D341Med (cell line): ENCODE measurements around the gene STK38L.
A peak's percentile ranks its signal among the peaks of the same experiment; 100 is the strongest.

ENCODE experiments used
- DNase-seq: peaks from one replicate; pipeline ENCODE4 v3.0.0; 2012; ENCODE audit warnings: low spot score

The STK38L gene

DNA sequence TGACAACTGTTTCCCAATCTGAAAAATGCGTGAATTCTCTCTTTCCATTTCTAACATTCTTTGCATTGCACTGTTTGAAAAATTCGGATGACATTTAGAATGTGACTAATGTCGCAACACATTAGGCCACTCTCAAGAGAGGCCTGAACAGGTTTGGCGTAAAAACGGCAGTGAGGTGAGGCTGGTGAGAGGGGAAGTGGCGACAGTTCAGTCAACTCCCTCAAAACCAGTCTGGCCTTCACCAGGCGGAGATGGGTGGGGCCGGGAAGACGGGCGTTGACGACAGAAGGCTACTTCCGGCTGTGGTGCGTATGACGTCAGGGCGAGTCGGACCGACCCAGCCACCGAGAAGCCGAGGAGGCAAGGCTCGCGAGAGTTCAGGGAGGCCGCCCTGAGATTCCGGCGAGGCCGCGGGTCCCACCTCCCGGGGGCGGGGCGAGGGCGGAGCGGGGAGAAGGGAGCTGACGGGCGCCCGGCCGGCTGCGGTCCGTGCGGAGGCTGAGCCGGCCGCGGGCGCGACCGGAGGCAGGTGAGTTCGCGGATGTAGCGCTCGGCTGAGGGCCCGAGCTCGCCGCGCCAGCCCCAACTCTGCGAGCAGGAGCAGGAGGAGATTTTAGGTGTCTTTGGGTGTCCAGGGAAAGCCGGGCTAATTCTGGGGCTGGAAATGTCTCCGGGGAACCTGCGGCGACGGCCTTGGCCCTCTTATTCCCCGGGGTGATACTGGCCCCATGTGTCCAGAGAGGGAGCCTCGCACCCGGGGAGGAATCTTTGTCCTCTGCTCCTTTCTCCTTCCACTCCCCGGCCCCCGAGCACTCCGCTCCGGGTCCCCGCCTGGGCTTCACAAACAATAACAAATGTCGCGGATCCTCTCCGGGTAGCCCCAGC, at the start of gene STK38L:
Gene STK38L, plus strand, starts transcription at position 483 of the 885 bp plus-strand sequence. CDS start 53,435 bp downstream, outside the sequence.
- peak; percentile 87 for DNase-seq

DNA sequence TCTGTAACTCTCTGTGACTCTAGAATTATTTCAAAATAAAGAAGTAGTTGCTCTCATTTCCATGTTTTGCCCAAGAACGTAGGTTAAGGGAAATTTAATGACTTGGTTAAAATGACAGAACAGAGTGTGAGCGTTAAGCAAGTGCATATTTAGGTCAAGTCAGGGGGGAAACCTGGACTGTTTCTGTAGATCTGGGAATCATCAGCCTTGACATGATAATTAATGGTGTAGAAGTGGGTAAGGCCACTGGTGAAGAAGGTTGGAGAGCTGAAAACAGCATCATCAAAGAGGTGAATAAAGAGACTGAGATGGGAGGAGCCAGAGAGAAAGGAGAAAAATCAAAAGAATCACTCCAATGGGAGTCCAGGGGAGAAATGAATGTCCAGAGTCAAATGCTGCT, 49.4 kb upstream of the STK38L start:
- DNase-seq = no peak

DNA sequence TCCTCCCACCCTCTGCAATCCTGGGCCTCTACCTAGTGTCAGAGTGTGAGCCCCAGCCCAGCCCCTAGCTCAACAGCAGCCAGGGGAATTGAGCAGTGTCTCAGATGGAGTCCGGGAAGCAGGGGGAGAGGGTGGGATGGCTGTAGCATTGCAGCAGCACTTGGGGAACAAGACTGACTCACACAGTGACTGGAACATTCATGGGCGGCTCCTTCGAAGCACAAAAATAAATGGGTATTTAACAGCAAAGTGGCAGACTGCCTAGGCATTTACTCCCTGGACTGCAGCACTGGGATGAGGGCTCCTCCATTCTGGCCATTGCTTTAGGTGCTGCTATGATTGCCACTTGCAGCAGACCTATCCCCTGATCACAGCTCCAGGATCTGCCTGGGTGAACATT, 46.0 kb upstream of the STK38L start:
- no peak for DNase-seq

DNA sequence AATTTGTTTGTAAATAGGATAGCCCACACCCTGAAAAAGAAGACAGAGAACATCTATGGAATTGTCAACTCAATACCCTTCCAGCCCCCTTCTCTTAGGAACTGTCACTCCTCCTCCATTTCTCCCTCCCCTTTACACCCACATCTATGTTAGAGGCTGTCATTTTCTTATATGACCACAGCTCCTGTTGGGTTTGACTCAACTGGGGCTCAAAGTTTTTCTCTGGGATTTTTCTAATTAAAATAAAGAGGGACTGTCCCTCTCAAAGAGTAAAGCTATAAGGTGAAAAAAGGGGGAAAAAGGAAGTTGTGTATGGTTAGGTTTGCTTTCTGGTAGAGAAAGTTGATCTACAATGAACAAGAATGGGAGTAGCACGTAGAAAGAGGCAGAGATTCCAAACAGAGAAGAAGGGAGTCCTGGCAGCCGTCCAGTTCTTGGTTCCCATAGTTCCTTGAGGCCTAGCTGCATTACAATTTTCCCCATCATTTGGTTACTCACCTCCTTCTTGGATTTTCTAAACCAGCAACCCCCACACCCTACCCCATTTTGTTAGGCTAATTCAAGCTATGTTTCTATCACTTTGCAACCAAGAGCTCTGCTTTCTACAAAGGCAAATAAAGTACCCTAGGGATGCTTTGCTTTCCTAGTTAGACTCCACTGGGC, 44.3 kb upstream of the STK38L start:
- no peak for DNase-seq

DNA sequence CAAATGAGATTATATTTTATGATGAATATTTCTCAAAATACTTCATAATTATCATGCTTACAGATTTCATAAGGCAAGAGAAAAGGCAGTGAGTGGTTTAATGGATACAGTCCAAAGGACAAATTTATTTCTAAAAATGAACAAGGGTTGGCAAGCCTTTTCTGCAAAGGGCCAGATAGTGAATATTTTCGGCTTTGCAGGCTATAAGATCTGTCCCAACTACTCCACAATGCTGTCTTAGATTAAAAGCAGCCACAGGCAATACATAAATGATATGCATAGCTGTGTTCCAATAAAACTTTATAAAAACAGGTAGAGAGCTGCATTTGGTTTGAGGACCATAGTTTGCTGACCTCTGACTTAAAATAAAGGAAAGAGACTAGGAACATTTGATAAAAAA, 42.9 kb upstream of the STK38L start:
- DNase-seq = no peak

DNA sequence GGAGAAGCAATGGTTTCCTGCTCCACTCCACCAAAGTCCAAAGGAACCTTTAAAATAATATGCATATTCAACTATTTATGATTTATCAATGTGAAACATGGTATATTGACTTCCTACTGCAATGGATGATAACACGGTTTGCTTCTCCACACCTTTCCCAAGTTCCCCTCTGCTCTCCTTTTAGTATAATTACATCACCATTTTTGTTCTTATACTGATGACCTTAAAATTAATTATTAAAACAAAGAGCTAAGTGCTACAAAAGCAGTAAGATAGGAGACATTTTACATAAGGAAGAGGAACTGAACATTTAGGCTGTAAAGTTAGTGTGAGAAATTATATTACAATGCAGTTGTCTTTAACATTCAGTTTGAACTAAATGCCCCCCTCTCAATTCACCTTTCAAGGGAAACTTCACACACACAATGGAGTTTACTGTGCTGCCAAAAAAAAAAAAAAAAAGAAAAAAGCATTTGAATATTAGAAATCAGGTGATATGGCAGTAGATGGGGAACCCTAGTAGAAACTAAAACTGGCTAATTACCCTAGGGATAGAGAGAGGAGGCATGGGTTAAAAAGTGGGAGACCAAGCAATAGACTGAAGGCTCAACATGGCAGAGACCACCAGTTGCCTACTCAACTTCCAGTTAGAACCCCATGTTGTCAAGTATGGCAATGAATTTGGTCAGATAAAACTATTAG, 37.1 kb upstream of the STK38L start:
- DNase-seq = no peak

DNA sequence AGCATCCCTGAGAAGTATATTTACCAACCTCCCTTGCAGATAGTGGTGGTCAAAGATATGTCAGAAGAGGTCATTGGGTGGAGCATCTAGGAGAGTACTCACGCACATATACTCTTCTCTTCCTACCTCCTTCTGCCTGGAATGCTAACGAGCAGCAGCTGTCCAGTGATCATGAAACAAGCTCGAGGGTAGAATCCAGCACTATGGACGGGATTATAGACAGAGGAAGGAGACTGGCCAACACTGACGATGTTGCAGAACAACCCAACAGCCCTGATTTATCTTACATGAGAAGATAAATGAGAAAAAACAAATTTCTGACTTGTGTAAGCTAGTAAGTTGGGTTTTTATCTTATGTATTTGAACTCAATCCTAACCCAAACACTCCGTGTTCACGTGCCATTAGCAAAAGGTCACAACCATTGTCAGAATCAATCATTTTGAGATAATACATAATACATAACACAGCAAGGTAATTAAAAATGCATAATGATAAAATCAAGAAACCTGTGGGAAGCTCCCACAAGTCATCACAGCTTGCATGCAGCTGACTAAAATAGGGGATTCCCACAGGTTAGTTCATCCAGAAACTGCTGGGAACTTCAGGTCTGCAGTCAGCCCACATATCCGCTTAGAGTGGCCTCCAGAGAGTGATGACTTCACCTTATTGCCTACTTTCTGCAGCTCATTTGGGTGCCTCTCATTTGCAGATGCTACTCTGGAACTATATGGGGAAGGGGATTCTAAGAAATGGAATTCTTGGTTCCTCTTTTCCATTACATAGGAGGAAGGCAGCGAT, 36.3 kb upstream of the STK38L start:
- no peak for DNase-seq

DNA sequence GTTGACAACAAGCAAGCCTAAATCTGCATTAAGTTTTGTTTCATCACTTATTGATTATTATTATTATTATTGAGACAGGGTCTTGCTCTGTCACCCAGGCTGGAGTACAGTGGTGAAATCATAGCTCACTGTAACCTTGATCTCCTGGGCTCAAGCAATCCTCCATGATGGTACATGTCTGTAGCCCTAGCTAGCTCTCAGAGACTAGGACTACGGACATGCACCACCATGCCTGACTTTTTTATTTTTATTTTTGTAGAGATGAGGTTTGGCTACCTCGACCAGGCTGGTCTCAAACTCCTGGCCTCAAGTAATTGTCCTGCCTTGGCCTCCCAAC, 35.7 kb upstream of the STK38L start:
- no peak for DNase-seq

DNA sequence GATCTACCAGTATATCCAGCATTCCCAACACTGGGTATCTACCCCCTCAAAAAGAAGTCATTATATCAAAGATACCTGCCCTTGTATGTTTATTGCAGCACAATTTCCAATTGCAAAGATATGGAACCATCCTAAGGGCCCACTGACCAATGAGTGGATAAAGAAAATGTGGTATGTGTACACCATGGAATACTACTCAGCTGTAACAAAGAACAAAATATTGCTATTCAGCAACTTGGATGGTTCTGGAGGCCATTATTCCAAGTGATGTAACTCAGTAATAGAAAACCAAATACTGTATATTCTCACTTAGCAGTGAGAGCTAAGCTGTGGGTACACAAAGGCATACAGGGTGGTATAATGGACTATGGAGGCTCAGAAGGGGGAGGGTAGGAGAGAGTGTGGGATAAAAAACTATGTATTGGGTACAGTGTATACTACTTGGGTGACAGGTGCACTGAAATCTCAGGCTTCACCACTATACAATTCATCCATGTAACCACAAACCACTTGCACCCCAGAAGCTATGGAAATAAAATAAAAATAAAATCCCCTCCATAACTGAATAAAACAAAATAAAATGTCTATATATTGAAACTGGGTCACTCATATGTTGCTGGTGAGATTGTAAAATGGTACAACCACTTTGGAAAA, 34.7 kb upstream of the STK38L start:
- DNase-seq = no peak

DNA sequence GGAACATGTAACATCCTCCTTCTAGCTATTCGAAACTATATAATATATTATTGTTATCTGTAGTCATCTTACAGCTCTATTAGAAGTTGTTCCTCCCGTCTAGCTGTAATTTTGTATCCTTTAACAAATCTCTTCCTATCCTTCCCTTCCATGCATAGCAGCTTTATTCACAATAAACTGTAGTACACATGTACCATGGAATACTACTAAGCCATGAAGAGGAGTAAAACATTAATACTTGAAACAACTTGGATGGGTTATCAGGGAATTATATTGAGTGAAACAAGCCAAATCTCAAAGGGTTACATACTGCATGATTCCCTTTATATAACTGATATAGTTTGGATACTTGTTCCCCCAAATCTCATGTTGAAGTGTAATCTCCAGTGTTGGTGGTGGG, 33.9 kb upstream of the STK38L start:
- no peak for DNase-seq

DNA sequence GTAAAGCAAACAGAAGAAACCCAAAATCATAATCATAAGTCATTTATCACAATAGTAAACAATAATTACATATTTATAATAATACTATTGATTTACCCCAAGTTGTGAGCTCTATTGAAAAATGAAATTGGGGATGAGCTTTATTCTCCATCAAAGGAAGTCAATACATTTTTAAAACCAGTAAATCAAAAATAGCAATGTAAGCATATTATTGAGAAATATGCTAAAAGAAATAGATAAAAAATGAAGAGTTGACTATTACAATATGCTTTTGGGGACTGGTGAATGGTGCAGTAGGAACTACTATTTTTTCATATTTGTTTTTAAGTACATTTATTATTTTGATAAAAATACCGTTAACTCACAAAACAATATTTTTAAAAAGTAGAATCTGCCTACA, 31.2 kb upstream of the STK38L start:
- no peak for DNase-seq

DNA sequence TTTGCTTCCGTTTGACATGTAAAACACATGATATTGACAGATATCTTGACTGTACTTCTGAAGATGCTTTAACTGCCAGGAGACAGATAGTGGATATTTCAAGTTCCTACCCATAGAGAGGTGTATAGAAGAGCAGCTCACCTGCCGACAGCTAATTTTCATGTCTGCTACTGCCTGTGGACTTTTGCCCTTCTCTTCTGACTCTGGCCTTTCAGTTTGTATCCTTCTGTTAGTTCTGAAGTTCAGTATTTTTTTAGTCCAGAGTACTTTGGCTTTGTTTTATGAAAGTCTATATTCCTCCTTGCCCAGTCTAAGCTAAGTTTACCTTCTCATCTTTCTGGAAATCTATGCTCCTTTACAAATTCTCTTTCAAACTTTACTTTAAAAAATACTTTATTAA, 30.8 kb upstream of the STK38L start:
- no peak for DNase-seq

DNA sequence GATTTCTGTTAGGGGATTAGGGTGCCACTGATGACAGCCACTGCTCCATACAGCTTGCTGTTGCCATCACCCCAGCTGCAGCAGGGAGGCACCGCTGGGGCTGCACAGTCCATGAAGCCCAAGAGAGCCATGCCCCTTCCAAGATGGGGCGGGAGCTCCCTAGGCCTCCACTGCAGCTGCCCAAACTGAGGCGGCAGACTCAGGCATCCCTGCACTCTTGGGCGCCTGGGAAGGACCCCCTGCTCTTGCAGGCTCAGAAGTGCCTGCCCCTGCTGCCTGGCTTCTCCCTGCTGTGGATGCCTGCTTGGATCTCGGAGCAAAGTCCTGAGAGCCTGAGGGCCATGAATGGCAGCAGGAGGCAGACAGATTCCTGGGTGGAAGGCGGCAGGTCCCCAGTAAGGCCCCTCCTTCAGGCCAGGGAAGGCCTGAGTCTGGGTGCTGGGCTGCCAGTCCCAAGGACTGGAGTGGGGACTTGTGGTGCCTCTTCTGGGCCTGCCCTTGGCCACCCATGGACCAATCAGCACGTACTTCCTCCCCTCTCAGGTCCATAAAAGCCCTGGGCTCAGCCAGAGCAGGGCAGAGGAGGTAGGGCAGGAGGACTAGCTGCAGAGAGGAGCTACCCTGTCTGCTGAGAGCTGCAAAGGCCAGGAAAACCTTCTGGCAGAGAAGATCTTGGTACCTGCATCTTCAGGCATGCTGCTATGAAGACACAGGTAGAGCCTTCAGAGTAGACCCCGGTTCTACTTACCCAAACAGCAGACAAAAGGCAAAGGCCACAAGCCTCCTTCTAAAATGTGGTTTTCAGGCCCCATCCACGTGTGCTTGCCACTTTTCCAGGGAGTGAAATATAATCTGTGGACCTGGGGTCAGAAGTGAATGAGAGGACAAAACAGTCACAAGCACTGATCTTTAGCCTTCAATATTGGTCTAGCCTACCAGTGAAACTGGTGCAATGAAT, 30.0 kb upstream of the STK38L start:
- DNase-seq = no peak

DNA sequence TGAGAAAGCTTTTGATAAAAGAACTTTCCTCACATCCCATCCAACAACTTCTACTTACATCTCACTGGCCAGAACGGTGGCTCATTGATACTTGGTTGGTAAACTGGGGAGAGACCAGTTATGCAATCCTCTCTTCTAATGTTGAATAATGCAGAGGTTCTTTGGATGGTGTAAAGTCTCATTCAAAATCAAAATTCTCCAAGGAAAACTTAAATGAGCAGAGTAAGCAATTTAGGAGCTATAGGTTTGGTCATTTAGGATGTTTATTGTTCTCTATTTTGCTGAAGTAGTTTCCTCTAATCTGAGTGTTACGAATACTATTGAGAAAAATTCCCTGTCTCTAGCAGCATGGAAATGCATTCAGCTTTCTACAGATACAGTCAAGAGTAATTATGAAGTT, 26.5 kb upstream of the STK38L start:
- DNase-seq = no peak

DNA sequence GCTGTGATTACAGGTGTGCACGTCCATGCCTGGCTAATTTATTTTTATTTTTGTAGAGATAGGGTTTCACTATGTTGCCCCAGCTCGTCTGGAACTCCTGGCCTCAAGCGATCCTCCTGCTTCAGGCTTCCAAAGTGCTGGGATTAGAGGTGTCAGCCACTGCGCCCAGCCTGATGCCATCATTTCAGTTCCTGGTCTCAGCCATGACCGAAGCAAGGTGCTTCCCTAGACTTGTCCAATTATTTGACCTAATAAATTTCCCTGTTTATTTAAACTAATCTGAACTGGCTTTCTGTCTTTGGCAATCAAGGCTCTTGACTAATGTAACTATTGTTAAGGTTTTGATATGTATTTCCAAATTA, 24.4 kb upstream of the STK38L start:
- no peak for DNase-seq

DNA sequence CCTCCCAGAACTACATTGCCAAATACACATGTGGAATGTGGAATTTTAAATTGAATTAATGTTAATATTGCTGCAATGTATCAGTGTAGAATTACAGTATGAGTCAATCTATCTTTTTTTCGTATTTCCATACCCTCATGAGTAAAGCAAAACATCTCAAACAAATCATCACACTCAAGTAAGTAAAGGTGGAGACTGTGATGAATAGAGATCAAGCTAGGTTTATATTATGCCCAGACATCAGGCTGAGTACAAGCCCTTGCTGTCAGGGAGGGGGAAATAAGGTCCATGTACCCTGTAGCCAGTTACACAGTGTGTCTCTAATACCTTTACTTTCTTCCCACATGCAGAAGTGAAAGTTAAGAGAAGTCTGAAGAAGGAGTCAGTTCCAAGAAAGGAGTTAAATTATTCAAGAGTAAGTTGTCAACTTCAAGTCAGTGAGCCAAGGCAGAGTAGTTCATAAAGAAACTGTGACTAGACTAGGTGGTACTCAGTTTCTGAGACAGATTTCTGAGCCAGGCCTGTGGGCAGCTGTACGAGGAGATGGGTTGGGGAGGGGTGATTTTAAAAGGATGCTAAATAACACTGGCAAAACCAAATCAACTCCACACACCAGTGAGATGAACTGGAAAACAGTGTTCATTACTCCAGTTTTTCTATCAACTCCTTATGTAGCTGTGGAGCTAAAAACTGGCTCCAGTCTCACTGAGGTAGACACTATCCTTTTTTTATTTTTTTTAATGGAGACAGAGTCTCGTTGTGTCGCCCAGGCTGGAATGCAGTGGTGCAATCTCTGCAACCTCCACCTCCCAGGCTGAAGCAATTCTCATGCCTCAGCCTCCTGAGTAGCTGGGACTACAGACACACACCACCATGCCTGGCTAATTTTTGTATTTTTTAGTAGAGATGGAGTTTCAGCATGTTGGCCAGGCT, 23.8 kb upstream of the STK38L start:
- no peak for DNase-seq

DNA sequence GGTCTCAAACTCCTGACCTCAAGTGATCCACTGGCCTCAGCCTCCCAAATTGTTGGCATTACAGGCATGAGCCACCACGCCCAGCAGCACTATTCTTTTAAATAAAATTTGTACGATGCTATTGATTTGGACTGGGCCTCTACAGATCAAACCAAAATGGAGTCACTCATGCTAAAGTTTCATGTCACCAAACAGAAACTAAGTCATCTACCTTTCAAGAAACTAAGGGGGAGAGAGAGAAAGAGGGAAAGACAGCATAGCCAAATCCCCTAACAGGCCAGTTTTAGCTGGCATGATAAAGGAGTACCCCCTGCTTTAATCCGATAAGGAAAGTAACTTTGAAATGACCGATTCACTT, 23.1 kb upstream of the STK38L start:
- no peak for DNase-seq

DNA sequence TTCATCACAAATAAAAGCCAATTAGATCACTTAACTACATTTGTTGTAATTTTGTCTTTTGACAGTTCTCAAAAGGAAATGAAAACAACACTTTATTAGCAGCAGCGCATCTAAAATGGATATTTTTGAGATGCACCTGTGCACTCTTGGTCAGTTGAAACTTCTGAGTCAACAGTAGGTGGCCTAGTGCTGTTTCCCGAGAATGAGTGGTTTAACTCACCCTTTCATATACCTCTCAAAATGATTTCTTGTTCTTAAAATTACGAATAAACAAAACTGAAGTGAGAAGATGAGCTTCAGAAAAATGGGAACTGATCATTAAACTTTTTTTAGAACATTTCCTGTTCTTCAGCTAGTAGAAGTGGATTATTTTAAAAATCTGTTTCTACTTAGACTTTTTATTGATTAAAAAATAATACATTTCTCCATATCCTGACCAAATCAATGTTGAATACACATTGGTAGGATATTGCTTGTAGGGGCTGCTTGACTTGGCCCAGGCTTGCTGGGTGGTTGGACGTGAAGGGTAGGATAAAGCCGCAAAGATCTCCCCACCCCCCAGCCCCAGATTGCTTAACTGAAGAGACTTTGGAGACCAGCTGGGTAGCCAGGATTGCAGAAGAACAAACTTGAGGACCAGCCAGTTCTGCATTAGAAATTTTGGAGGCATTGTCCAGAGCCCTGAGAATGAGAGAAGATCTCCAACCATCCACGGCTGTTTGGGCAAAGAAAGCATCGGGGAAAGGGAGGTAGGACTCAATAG, 22.3 kb upstream of the STK38L start:
- DNase-seq = no peak

DNA sequence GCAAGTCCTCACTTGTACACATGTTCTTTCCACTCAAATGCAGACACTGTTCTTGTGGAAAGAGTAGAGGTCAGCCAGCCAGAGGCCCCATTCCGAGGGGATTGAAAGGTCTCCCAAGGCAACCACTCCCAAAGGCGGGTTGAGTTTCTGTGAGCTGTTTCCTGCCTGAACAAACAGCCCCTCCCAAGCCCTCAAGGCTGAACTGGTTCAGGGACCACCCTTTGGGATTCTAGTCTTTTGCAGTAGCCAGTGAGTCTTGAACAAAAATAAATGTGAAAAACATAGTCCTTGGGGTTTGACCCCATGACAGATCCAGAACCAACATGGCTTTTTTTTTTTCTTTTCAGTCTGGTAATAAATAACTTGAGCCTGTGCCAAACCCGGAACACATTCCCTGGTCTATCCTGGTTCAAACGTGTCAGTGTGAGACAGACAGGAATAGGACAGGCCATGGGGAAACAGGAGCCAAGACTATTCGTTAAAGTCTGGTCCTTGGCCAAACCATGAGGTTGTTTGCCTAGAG, 17.6 kb upstream of the STK38L start:
- no peak for DNase-seq
